SU-DHL-6 (cell line): ENCODE results near the gene JUNB.

ENCODE experiments used
- H2AFZ ChIP-seq: fragments of 200-600 bp; sonication (generic); 2 replicates; pipeline ENCODE4 v1.6.1; 2014; ENCODE audit warnings: low read depth, mild to moderate bottlenecking, moderate library complexity, mixed read lengths, antibody characterized with exemption, low read length; ENCODE audit not compliant: severe bottlenecking
- H3F3A ChIP-seq: fragments of 200-600 bp; shearing (Covaris generic); 2 replicates; pipeline ENCODE4 v1.6.0; 2016; ENCODE audit warnings: antibody characterized with exemption, mild to moderate bottlenecking; ENCODE audit not compliant: insufficient read depth
- H3K27ac ChIP-seq: fragments of 200-600 bp; sonication (generic); 2 replicates; pipeline ENCODE4 v1.5.1; 2016; ENCODE audit warnings: low read depth, mild to moderate bottlenecking, low read length, moderate library complexity, mixed read lengths
- H3K27me3 ChIP-seq: fragments of 200-600 bp; sonication (generic), shearing (Covaris generic); 2 replicates; pipeline ENCODE4 v1.6.0; 2014; ENCODE audit warnings: mild to moderate bottlenecking, low read length
- H3K36me3 ChIP-seq: fragments of 200-600 bp; sonication (generic); 2 replicates; pipeline ENCODE4 v1.6.1; 2014; ENCODE audit warnings: mild to moderate bottlenecking, low read length, mixed read lengths
- H3K4me2 ChIP-seq: fragments of 300-600, 200-600 bp; shearing (Covaris generic), sonication (generic); 2 replicates; pipeline ENCODE4 v1.6.0; 2014; ENCODE audit warnings: low read length, low read depth, mild to moderate bottlenecking; ENCODE audit not compliant: poor library complexity, severe bottlenecking
- H3K4me3 ChIP-seq: fragments of 200-600 bp; sonication (generic); 2 replicates; pipeline ENCODE4 v1.5.1; 2014; ENCODE audit warnings: antibody characterized with exemption, low read length, mild to moderate bottlenecking, mixed read lengths; ENCODE audit not compliant: insufficient read depth, poor library complexity, severe bottlenecking
- H3K79me2 ChIP-seq: fragments of 200-600 bp; sonication (generic); 2 replicates; pipeline ENCODE4 v1.6.1; 2014; ENCODE audit warnings: mild to moderate bottlenecking, low read length, moderate library complexity; ENCODE audit not compliant: insufficient read depth
- H3K9ac ChIP-seq: fragments of 200-600 bp; sonication (generic); 2 replicates; pipeline ENCODE4 v1.7.0; 2014; ENCODE audit warnings: mild to moderate bottlenecking, low read length
- H3K9me2 ChIP-seq: fragments of 200-600 bp; sonication (generic); replicated peaks from 2 replicates; pipeline ENCODE4 v1.6.1; 2014; ENCODE audit warnings: low read length; ENCODE audit not compliant: insufficient read depth
- H3K9me3 ChIP-seq: fragments of 200-600 bp; sonication (generic); 2 replicates; pipeline ENCODE4 v1.6.1; 2014; ENCODE audit warnings: low read length, mixed read lengths; ENCODE audit not compliant: insufficient read depth
- H4K20me1 ChIP-seq: fragments of 200-600 bp; sonication (generic); 2 replicates; pipeline ENCODE4 v1.6.1; 2014; ENCODE audit warnings: low read depth, mild to moderate bottlenecking, antibody characterized with exemption, low read length, moderate library complexity, mixed read lengths
- EZH2phosphoT487 ChIP-seq: fragments of 200-600 bp; sonication (generic), shearing (Covaris generic); conservative IDR thresholded peaks from 2 replicates; pipeline ENCODE4 v1.6.1; 2018; ENCODE audit warnings: mild to moderate bottlenecking, antibody characterized with exemption, low read length, moderate library complexity, mixed read lengths
- TF ChIP-seq, protein P1 (sequence below): fragments of 200-600 bp; sonication (generic); IDR thresholded peaks from one replicate; pipeline ENCODE4 v1.5.1; 2017; ENCODE audit warnings: antibody characterized with exemption, mild to moderate bottlenecking, low read length, moderate library complexity; ENCODE audit not compliant: insufficient read depth, poor library complexity, severe bottlenecking

The JUNB gene

DNA sequence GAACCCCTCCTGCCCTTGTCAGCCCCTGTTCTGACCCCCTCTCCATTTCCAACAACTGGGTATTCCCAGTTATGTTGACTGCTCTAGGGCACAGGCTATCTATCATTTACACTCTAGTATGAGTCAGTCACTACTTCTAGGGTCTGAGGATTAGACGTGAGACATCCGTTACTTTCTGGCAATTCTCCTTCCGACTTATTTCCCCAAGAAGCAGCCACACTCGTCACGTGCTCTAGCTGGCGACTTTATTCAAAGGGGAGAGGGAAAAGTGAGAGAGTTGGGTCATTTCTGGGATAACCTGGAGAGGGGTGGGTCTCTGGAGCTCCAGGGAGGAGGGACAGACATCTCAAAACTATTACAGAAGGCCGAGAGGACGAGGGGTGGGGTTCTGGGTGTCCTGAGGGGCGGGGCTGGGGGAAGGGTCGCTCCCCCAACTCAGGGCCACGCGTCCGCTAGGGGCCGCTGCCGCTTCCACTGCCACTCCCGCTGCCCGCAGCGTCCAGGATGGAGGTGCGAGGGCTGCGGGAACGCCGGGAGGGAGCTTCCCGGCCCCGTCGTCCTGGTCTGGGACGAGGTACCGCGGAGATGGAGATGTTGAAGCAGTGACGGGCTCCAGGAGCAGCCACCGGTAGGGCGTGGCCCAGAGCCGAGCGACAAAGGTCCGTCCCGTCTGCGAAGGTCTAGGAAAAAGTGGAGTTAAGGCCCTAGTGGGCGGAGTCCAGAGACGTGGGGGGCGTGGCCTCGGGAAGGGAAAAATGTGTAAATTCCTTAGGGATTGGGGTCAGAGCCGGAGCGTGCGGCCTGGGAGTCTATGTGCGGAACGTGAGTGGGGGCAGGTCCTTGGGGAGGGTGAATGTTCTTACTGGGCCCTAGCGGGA is 34.2 kb downstream of the JUNB start:
- no peak overlapping the region for H2AFZ ChIP-seq
- H3K79me2 ChIP-seq, result no peaks in the 10 kb centered on the region
- no peak overlapping the region for H3K27ac ChIP-seq
- H3K27me3 ChIP-seq, result no peaks in the 10 kb centered on the region
- H3K9ac ChIP-seq, result no peak overlapping the region
- H3K4me3 ChIP-seq, result no peak overlapping the region
- no peaks in the 10 kb centered on the region for H3K36me3 ChIP-seq
- H3K4me2 ChIP-seq, result no peak overlapping the region
- H3K9me2 ChIP-seq, result no peaks in the 10 kb centered on the region
- no peaks in the 10 kb centered on the region for H3K9me3 ChIP-seq
- H3F3A ChIP-seq, result no peaks in the 10 kb centered on the region
- H4K20me1 ChIP-seq, result no peaks in the 10 kb centered on the region
- no peak for TF ChIP-seq EZH2phosphoT487
- TF ChIP-seq, protein P1, sequence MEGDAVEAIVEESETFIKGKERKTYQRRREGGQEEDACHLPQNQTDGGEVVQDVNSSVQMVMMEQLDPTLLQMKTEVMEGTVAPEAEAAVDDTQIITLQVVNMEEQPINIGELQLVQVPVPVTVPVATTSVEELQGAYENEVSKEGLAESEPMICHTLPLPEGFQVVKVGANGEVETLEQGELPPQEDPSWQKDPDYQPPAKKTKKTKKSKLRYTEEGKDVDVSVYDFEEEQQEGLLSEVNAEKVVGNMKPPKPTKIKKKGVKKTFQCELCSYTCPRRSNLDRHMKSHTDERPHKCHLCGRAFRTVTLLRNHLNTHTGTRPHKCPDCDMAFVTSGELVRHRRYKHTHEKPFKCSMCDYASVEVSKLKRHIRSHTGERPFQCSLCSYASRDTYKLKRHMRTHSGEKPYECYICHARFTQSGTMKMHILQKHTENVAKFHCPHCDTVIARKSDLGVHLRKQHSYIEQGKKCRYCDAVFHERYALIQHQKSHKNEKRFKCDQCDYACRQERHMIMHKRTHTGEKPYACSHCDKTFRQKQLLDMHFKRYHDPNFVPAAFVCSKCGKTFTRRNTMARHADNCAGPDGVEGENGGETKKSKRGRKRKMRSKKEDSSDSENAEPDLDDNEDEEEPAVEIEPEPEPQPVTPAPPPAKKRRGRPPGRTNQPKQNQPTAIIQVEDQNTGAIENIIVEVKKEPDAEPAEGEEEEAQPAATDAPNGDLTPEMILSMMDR, result peak; percentile 12

DNA sequence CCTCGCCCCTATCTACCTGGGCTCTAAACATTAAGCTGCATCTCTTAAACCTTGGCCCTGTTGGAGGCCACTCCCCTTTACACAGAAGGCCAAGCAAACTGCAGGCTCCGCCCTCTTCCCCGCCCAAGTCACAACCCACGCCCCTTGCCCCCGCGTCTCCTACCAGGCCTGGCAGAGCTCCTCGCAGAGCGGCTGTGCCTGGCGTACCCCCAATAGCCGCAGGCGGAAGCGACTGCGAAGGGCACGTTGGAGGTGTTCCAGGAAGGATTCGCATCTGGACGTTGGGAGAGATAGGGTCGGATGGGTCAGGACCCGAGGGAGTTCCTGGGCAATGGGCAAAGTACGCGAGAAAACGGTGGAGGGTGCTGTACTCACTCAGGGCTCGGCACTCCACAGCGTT is 37.2 kb downstream of the JUNB start:
- no peaks in the 10 kb centered on the region for H3K9me2 ChIP-seq

DNA sequence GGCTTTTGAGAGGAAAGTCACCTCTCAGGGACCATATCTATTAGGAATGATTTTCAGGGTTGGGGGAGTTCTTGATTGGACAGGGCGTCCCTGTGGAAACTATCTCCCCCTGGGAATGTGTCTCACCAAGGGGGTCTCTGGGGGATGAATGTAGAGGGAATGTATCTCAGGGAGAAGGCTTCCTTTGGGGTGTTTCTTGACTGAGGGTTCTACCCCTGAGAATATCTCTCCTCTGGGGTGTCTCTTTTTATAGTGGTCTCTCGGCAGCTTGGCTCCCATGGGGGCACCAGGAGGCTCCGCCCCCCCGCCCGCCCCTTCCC is 42.1 kb downstream of the JUNB start:
- Histone ChIP-seq H3K79me2 (no peaks in the 10 kb centered on the region), H4K20me1 (no peaks in the 10 kb centered on the region), H3K9me3 (no peaks in the 10 kb centered on the region), H3K4me3 (peak overlapping the region; percentile 54), H3K9me2 (no peaks in the 10 kb centered on the region), H3K36me3 (no peaks in the 10 kb centered on the region), H3K27ac (no peak overlapping the region), H3K27me3 (no peaks in the 10 kb centered on the region), H2AFZ (no peak overlapping the region), H3K9ac (peak overlapping the region; percentile 46), H3F3A (peaks cover 13% of the 10 kb centered on the region), H3K4me2 (peak overlapping the region; percentile 69)
- TF ChIP-seq, protein P1, result no peak
- no peak for TF ChIP-seq EZH2phosphoT487

More for the DNA sequence above, 37.2 kb downstream of the JUNB start:
- H3K4me2 ChIP-seq, result peak overlapping the region; percentile 38
- H3K4me3 ChIP-seq, result no peak overlapping the region
- H3K79me2 ChIP-seq, result no peaks in the 10 kb centered on the region
- H4K20me1 ChIP-seq, result no peaks in the 10 kb centered on the region
- TF ChIP-seq, protein P1, result no peak
- TF ChIP-seq EZH2phosphoT487, result no peak
- no peaks in the 10 kb centered on the region for H3K27me3 ChIP-seq
- no peaks in the 10 kb centered on the region for H3K36me3 ChIP-seq
- H3K9me3 ChIP-seq, result no peaks in the 10 kb centered on the region
- peaks cover 6% of the 10 kb centered on the region; the same call in 1 of the 2 replicates for H3F3A ChIP-seq
- H3K27ac ChIP-seq, result no peak overlapping the region
- H3K9ac ChIP-seq, result peak overlapping the region; percentile 38
- peak overlapping the region; percentile 44 for H2AFZ ChIP-seq
